Heart right ventricle (tissue), 16 donors: ENCODE results near the gene LILRA6. TPM values are rescaled to one million over a fixed set of nuclear protein-coding genes. Genes with fewer than 3 reads are reported as not detected.
"Not testable (repeated sequence)": the region's sequence is repeated elsewhere in the genome, so short reads cannot be mapped to it uniquely, and the experiment has no call there.

Experiments
- ATAC-seq, 8 donors: fragments of 200-7000 bp; cut with Tn5 transposase; one replicate each; pipeline ENCODE4 v1.9.1; 2020; ENCODE audit warnings: mild to moderate bottlenecking in 8 of 8, moderate library complexity in 8 of 8, moderate number of reproducible peaks in 1 of 8
- DNase-seq, 2 donors: peaks; one replicate each; pipeline ENCODE4 v3.0.0-alpha.2; 2020
- H3K27ac ChIP-seq, 10 donors: fragments of 200-600 bp; sonication (generic) in 2 of 10; one replicate each; pipeline versions ENCODE4 v1.5.0 to v1.8.0; 2020 to 2022; ENCODE audit warnings: mild to moderate bottlenecking in 3 of 10
- H3K27me3 ChIP-seq, 7 donors: fragments of 200-600 bp; one replicate each; pipeline ENCODE4 v1.8.0; 2021 to 2022; ENCODE audit warnings: mild to moderate bottlenecking in 2 of 7
- H3K36me3 ChIP-seq, 9 donors: fragments of 200-600 bp; sonication (generic) in 1 of 9; one replicate each; pipeline versions ENCODE4 v1.5.0 to v1.8.0; 2020 to 2022; ENCODE audit warnings: mild to moderate bottlenecking in 2 of 9
- H3K4me1 ChIP-seq, 9 donors: fragments of 200-600 bp; sonication (generic) in 1 of 9; one replicate each; pipeline versions ENCODE4 v1.5.0 to v1.8.0; 2020 to 2022; ENCODE audit warnings: mild to moderate bottlenecking in 4 of 9
- H3K4me3 ChIP-seq, 10 donors: fragments of 200-600 bp; sonication (generic) in 2 of 10; one replicate each; pipeline versions ENCODE4 v1.5.0 to v1.8.0; 2020 to 2022; ENCODE audit warnings: mild to moderate bottlenecking in 7 of 10, moderate library complexity in 2 of 10
- H3K9me3 ChIP-seq, 11 donors: fragments of 200-600 bp in 10 of 11; sonication (generic) in 2 of 11; one replicate each; pipeline versions ENCODE4 v1.5.0 to v1.8.0; 2013 to 2022; ENCODE audit warnings: mild to moderate bottlenecking in 2 of 11, control low read depth in 1 of 11, moderate library complexity in 1 of 11
- CTCF ChIP-seq, 9 donors: fragments of 200-600 bp; sonication (generic) in 2 of 9; IDR thresholded peaks; one replicate each; pipeline versions ENCODE4 v1.5.0 to v1.8.0; 2021 to 2022; ENCODE audit warnings: antibody characterized with exemption in 9 of 9, mild to moderate bottlenecking in 5 of 9, moderate library complexity in 1 of 9
- WGBS, 2 donors: extraction: QIAGEN DNeasy Blood & Tissue Kit; methylation state at CpG; one replicate each; pipeline ENCODE4 v1.1.7; 2013; ENCODE audit warnings: inconsistent platforms in 1 of 2; 5-methylcytosine and 5-hydroxymethylcytosine counted together
- intact Hi-C, 10 donors: fragments of 100-400 bp; cut with DNase I; formaldehyde crosslinking; loops; one replicate each; pipeline versions ENCODE4 v1.11.1 to v1.14.2; 2022
- polyA plus RNA-seq, 2 donors: library from polyadenylated mRNA; stranded (reverse); fragments of 200-250 nt; gene quantifications; one replicate each; pipeline ENCODE4 v1.2.3, GENCODE V29; 2013
- total RNA-seq, 10 donors: library from RNA; stranded (reverse); fragmentation: NEBNext Ultra II Directional in 3 of 10; extraction: Animal tissue kit (Norgen Biotek cat#: 25700) in 3 of 10; gene quantifications; one replicate each; pipeline versions ENCODE4 v1.2.1 to v1.2.4, GENCODE V29; 2021 to 2023
- donor health status: Arrhythmogenic right ventricular cardiomyopathy.
- donor health status: ischemic (EF 13 %, LVEDD 7.1; RV severe dilation, severe dysfunction).
- donor health status: healthy with polysubstance abuse.
- donor health status: DM: no; HTN: yes; CAD: no.
- donor health status: DM: no; HTN: no; CAD: no.
- donor health status: ischemic (EF 25% LVEDD 6.9; RV normal size, moderate dysfunction).
- donor health status: ischemic (EF 25% LVEDD 5.7; RV mildly dilated, moderate dysfunction).
- donor health status: healthy.
- donor health status: DM: yes; HTN: yes; CAD: no.
- donor health status: Ischemic cardiomyopathy.
- donor health status: ischemic (EF 35%, LVEDD 5.7; RV mildly dilated, moderate dysfunction).
- donor health status: nonischemic (EF 11% LVEDD 7.7; RV severe dilation, severe dysfunction).
- donor health status: DM: yes; HTN: yes; CAD: no.
- donor health status: PGD.
- donor health status: ischemic (EF 29% LVEDD 5.4; RV normal size, mild dysfunction).
- donor health status: nonischemic (EF 23%, LVEDD 6.1; RV moderate dilation, normal function).

The LILRA6 gene
- total and polyA plus RNA-seq, 12 donors = 0.48 to 9.4 (median 1.3) TPM; not detected in 1

- no peak for TF ChIP-seq CTCF (IDR thresholded peaks at IDR 0.05)
Measured at GRCh38 chr19:54201172-54201701, 41.4 kb downstream of the LILRA6 start.

GRCh38 chr19:54199401-54199800 is 43.2 kb downstream of the LILRA6 start:
- H3K36me3 ChIP-seq = peaks cover 0 to 51% (median 28%) of the 10 kb centered on the region in 9 donors
- peaks cover 11 to 42% (median 35%) of the 10 kb centered on the region in 9 donors for H3K4me1 ChIP-seq
- no peaks in the 10 kb centered on the region for H3K27me3 ChIP-seq
- ATAC-seq = no peak
- no peak overlapping the region for H3K27ac ChIP-seq
- TF ChIP-seq CTCF (IDR thresholded peaks at IDR 0.05) = no peak
- H3K4me3 ChIP-seq = no peak overlapping the region
- 72 to 78% methylated on average over 16 of the region's 16 CpGs for WGBS, 2 donors
- intact Hi-C loops = loop anchor here in 1 of 10 donors (1.0 kb wide), 1 partner anchor 8 kb away; the partner anchor contains the start of gene TSEN34
- no peaks in the 10 kb centered on the region for H3K9me3 ChIP-seq
- DNase-seq = no peak

More at GRCh38 chr19:54201172-54201701, 41.4 kb downstream of the LILRA6 start:
- Histone ChIP-seq H3K27me3 (no peaks in the 10 kb centered on the region), H3K36me3 (peaks cover 0 to 55% (median 46%) of the 10 kb centered on the region in 9 donors), H3K27ac (peak overlapping the region; percentile 70 to 99 (median 89)), H3K4me3 (peak overlapping the region; percentile 58 to 82 (median 68)), H3K4me1 (peaks cover 11 to 60% (median 54%) of the 10 kb centered on the region in 9 donors), H3K9me3 (no peaks in the 10 kb centered on the region)
- ATAC-seq (no peak), DNase-seq (no peak)
- WGBS, 2 donors = 4 to 6% methylated on average over 28 of the region's 28 CpGs
- intact Hi-C loops = loop anchor here in 2 of 10 donors (5.0 kb wide), 2 partner anchors 39 to 44 kb away; partner anchors contain the start of gene LENG1 (in 1 of the 2)

GRCh38 chr19:54197121-54197520 is 45.5 kb downstream of the LILRA6 start:
- 84 to 94% methylated on average over 3 of the region's 3 CpGs for WGBS, 2 donors
- ATAC-seq = no peak
- no peak overlapping the region for H3K4me3 ChIP-seq

GRCh38 chr19:54196536-54196935 is 46.1 kb downstream of the LILRA6 start:
- ATAC-seq (no peak), DNase-seq (no peak)
- no peak for TF ChIP-seq CTCF (IDR thresholded peaks at IDR 0.05)
- Histone ChIP-seq H3K27ac (no peak overlapping the region), H3K4me3 (no peak overlapping the region), H3K9me3 (no peaks in the 10 kb centered on the region), H3K36me3 (peaks cover 0 to 41% (median 8%) of the 10 kb centered on the region in 9 donors), H3K27me3 (no peaks in the 10 kb centered on the region), H3K4me1 (peaks cover 12 to 23% (median 18%) of the 10 kb centered on the region in 9 donors)
- intact Hi-C loops = no loop called here
- WGBS, 2 donors = 95 to 98% methylated on average over 7 of the region's 7 CpGs

More at GRCh38 chr19:54197121-54197520, 45.5 kb downstream of the LILRA6 start:
- Histone ChIP-seq H3K27me3 (no peaks in the 10 kb centered on the region), H3K4me1 (peaks cover 12 to 23% (median 18%) of the 10 kb centered on the region in 9 donors), H3K36me3 (peaks cover 0 to 47% (median 14%) of the 10 kb centered on the region in 9 donors), H3K27ac (no peak overlapping the region), H3K9me3 (no peaks in the 10 kb centered on the region)
- no peak for TF ChIP-seq CTCF (IDR thresholded peaks at IDR 0.05)
- DNase-seq = no peak
- intact Hi-C loops = no loop called here

- Histone ChIP-seq H3K4me1 (peaks cover 10 to 14% (median 13%) of the 10 kb centered on the region in 9 donors), H3K36me3 (peaks cover 0 to 37% (median 8%) of the 10 kb centered on the region in 9 donors)
- 94 to 96% methylated on average over 12 of the region's 12 CpGs for WGBS, 2 donors
- H3K4me3 ChIP-seq, H3K27me3 ChIP-seq, H3K27ac ChIP-seq, ATAC-seq, DNase-seq, intact Hi-C loops, H3K9me3 ChIP-seq: not testable (repeated sequence)
Measured at GRCh38 chr19:54194463-54194862, 48.1 kb downstream of the LILRA6 start.
